KMS-11 (cell line): ENCODE measurements around the gene CNST.

Experiments
- H2AFZ ChIP-seq: fragments of 200-600 bp; sonication (generic); 2 replicates; pipeline ENCODE4 v1.6.1; 2016; ENCODE audit warnings: antibody characterized with exemption, mixed run types, low read depth
- H3K27ac ChIP-seq: fragments of 200-600 bp; sonication (generic); 2 replicates; pipeline ENCODE4 v1.6.1; 2016; ENCODE audit warnings: mild to moderate bottlenecking, mixed run types
- H3K27me3 ChIP-seq: fragments of 200-600 bp; sonication (generic); 2 replicates; pipeline ENCODE4 v1.6.1; 2017; ENCODE audit warnings: mild to moderate bottlenecking, low read depth, mixed run types, moderate library complexity; ENCODE audit not compliant: insufficient read depth
- H3K36me3 ChIP-seq: fragments of 200-600 bp; sonication (generic); 2 replicates; pipeline ENCODE4 v1.6.1; 2017; ENCODE audit warnings: mild to moderate bottlenecking, mixed run types; ENCODE audit not compliant: insufficient read depth
- H3K4me1 ChIP-seq: fragments of 200-600 bp; sonication (generic); 2 replicates; pipeline ENCODE4 v1.6.1; 2016; ENCODE audit warnings: mild to moderate bottlenecking, low read depth, mixed run types; ENCODE audit not compliant: poor library complexity, severe bottlenecking
- H3K4me2 ChIP-seq: fragments of 200-600 bp; sonication (generic); 2 replicates; pipeline ENCODE4 v1.7.0; 2016; ENCODE audit warnings: mild to moderate bottlenecking, mixed run types
- H3K4me3 ChIP-seq: fragments of 200-600 bp; sonication (generic); IDR thresholded peaks from 2 replicates; pipeline ENCODE4 v1.6.1; 2017; ENCODE audit warnings: low read depth, low read length, mixed read lengths; ENCODE audit not compliant: insufficient read depth
- H3K79me2 ChIP-seq: fragments of 200-600 bp; sonication (generic); 2 replicates; pipeline ENCODE4 v1.6.1; 2016; ENCODE audit warnings: low read depth, mixed run types; ENCODE audit not compliant: insufficient read depth
- H3K9ac ChIP-seq: fragments of 200-600 bp; sonication (generic); 2 replicates; pipeline ENCODE4 v1.6.1; 2016; ENCODE audit warnings: mild to moderate bottlenecking, mixed run types
- H4K20me1 ChIP-seq: fragments of 200-600 bp; sonication (generic); 2 replicates; pipeline ENCODE4 v1.6.1; 2016; ENCODE audit warnings: mild to moderate bottlenecking, mixed run types; ENCODE audit not compliant: insufficient read depth
- TF ChIP-seq, protein P1 (sequence below): fragments of 200-600 bp; sonication (generic); conservative IDR thresholded peaks from 2 replicates; pipeline ENCODE4 v1.6.1; 2017; ENCODE audit warnings: low read depth, mild to moderate bottlenecking, antibody characterized with exemption, low read length, moderate library complexity, mixed read lengths

CNST gene

DNA sequence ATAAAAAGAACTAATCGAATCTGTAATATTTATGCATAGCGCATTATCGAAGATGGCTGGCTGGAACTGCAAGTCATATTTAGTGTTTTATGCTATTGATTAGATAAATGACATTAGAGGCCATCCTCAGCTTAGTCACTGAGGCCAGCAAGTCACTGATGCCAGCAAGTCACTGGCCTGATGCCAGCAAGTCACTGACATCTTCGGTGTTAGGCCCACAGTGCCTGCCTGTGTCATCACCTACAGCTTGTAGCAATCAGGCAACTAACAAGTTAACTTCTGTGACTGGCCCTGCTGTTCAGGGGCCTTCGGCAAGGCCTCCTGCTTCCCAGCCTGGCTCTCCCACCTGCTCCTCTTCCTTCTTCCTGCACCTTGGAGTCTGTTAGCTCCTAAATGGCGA, 92.3 kb downstream of the CNST start:
- H3K4me3 ChIP-seq = no peak overlapping the region
- TF ChIP-seq, protein P1, sequence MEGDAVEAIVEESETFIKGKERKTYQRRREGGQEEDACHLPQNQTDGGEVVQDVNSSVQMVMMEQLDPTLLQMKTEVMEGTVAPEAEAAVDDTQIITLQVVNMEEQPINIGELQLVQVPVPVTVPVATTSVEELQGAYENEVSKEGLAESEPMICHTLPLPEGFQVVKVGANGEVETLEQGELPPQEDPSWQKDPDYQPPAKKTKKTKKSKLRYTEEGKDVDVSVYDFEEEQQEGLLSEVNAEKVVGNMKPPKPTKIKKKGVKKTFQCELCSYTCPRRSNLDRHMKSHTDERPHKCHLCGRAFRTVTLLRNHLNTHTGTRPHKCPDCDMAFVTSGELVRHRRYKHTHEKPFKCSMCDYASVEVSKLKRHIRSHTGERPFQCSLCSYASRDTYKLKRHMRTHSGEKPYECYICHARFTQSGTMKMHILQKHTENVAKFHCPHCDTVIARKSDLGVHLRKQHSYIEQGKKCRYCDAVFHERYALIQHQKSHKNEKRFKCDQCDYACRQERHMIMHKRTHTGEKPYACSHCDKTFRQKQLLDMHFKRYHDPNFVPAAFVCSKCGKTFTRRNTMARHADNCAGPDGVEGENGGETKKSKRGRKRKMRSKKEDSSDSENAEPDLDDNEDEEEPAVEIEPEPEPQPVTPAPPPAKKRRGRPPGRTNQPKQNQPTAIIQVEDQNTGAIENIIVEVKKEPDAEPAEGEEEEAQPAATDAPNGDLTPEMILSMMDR = no peak
- no peaks in the 10 kb centered on the region for H3K36me3 ChIP-seq
- no peaks in the 10 kb centered on the region for H4K20me1 ChIP-seq
- no peak overlapping the region for H2AFZ ChIP-seq
- H3K79me2 ChIP-seq = no peaks in the 10 kb centered on the region
- no peaks in the 10 kb centered on the region for H3K4me1 ChIP-seq
- H3K4me2 ChIP-seq = no peak overlapping the region
- H3K9ac ChIP-seq = no peak overlapping the region
- no peaks in the 10 kb centered on the region for H3K27me3 ChIP-seq
- H3K27ac ChIP-seq = no peak overlapping the region

DNA sequence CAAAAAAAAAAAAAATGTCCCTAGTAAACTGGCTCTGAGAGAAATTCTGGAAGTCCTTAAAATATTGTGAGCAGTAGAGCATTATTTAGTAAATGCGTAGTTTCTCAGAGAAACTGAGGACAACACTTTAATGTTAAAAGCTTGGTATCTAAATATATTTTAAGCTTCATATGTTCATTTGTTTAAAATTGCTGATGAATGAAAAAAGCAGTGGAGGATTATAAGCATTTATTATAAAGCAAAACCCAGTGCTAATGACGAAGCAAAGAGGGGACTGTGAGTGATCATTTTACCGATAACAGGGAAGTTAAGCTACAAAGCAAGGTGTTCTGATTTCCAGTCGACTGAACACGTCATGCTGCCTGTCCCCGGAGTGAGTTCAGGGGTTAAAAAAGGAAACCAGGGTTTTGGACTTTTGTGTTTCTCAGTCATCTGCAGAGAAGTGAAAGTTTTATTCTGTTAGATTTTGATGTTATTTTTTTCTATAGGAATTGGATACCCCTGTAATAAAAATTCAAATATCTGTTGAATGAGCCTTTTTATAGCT, 93.4 kb downstream of the CNST start:
- no peak overlapping the region for H3K4me2 ChIP-seq
- no peak overlapping the region for H3K9ac ChIP-seq
- H4K20me1 ChIP-seq = no peaks in the 10 kb centered on the region
- H3K27me3 ChIP-seq = no peaks in the 10 kb centered on the region
- no peaks in the 10 kb centered on the region for H3K4me1 ChIP-seq
- no peak overlapping the region for H3K27ac ChIP-seq
- TF ChIP-seq, protein P1 = no peak
- no peak overlapping the region for H3K4me3 ChIP-seq
- no peak overlapping the region for H2AFZ ChIP-seq
- no peaks in the 10 kb centered on the region for H3K36me3 ChIP-seq
- H3K79me2 ChIP-seq = no peaks in the 10 kb centered on the region

DNA sequence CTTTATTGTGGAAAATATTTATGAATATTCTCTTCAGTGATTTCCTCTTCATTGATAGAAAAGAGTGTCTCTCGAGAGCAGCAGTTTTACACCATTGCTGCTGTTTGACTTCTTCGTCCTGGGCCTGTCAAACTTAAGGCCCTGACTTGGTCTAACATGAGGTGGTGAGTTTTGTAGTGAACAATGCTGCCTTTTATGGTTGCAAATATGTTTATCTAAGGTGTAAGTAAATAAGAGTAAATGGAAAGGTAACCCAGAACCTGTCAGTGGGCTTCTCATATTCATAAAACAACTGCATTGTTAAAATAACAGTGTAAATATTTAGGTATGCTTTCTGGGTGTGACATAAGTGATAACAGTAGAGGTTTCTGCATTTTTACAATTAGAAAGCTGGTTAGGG, 95.2 kb downstream of the CNST start:
- no peaks in the 10 kb centered on the region for H3K27me3 ChIP-seq
- no peaks in the 10 kb centered on the region for H3K36me3 ChIP-seq
- no peaks in the 10 kb centered on the region for H3K79me2 ChIP-seq
- no peak overlapping the region for H3K4me3 ChIP-seq
- H4K20me1 ChIP-seq = no peaks in the 10 kb centered on the region
- no peak overlapping the region for H3K27ac ChIP-seq
- no peak overlapping the region for H3K4me2 ChIP-seq
- H2AFZ ChIP-seq = no peak overlapping the region
- no peak overlapping the region for H3K9ac ChIP-seq
- no peaks in the 10 kb centered on the region for H3K4me1 ChIP-seq
- TF ChIP-seq, protein P1 = no peak

DNA sequence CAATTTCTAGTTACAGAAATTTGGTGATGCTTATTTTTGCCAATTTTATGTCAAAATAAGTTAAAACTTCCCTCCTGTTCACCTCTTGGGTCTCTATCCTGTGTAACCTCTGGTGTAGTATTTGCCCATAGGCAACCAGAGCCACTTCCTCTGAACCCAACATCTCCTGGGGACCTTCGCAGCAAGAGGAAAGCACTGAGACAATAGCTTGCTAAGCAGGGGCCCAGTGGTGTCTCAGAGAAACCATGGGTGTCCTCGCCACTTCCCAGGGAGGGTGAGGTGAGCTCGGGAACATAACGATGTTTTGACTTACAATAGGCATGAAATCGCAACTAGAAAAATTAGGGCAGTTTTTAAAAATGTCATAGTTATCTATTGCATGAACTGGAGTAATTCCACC, 101.5 kb downstream of the CNST start:
- no peak overlapping the region for H3K4me2 ChIP-seq
- TF ChIP-seq, protein P1 = no peak
- H3K27ac ChIP-seq = no peak overlapping the region
- no peak overlapping the region for H3K4me3 ChIP-seq
- no peaks in the 10 kb centered on the region for H4K20me1 ChIP-seq
- H3K79me2 ChIP-seq = no peaks in the 10 kb centered on the region
- H3K9ac ChIP-seq = no peak overlapping the region
- no peak overlapping the region for H2AFZ ChIP-seq
- no peaks in the 10 kb centered on the region for H3K4me1 ChIP-seq
- no peaks in the 10 kb centered on the region for H3K36me3 ChIP-seq
- no peaks in the 10 kb centered on the region for H3K27me3 ChIP-seq

DNA sequence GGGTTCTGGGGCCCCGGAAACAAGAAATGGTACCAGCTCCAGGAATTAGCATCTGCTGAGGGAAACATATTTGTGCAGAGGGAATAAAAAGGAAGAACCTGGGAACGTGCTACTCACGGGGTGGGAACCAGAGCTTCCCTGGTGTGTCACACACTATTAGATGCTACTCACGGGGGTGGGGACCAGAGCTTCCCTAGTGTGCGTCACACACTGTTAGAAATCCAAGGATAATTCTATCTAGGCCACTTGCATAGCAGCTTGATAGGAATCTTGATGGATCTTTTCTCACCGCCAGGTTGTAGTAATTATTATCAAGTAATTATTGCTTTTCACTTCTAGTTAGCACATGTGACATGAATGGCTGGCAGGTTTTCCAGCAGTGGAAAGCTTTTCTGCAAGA, 103.4 kb downstream of the CNST start:
- no peaks in the 10 kb centered on the region for H3K36me3 ChIP-seq
- H2AFZ ChIP-seq = no peak overlapping the region
- no peaks in the 10 kb centered on the region for H3K79me2 ChIP-seq
- H4K20me1 ChIP-seq = no peaks in the 10 kb centered on the region
- no peaks in the 10 kb centered on the region for H3K27me3 ChIP-seq
- no peak overlapping the region for H3K4me2 ChIP-seq
- H3K27ac ChIP-seq = no peak overlapping the region
- no peaks in the 10 kb centered on the region for H3K4me1 ChIP-seq
- TF ChIP-seq, protein P1 = no peak
- H3K4me3 ChIP-seq = no peak overlapping the region
- no peak overlapping the region for H3K9ac ChIP-seq
